Fibroblast of mammary gland (primary cell): ENCODE measurements around the gene KRTAP2-1.

Experiments
- DNase-seq: peaks from one replicate; pipeline ENCODE4 v3.0.0-alpha.2; 2010; ENCODE audit warnings: low read depth
- H3K4me3 ChIP-seq: 2 replicates; pipeline ENCODE4 v1.5.1; 2011; ENCODE audit warnings: low read depth, mild to moderate bottlenecking, low read length, moderate library complexity; ENCODE audit not compliant: control insufficient read depth
- CTCF ChIP-seq: conservative IDR thresholded peaks from 2 replicates; pipeline ENCODE4 v1.5.1; 2011; ENCODE audit warnings: low read depth, low read length, inconsistent platforms; ENCODE audit not compliant: control insufficient read depth, insufficient read depth

The KRTAP2-1 gene

GRCh38 chr17:40997361-40997760 is 49.8 kb downstream of the KRTAP2-1 start:
- no peak overlapping the region for H3K4me3 ChIP-seq
- DNase-seq = no peak
- TF ChIP-seq CTCF = no peak

- no peak for TF ChIP-seq CTCF
- DNase-seq = no peak
- no peak overlapping the region for H3K4me3 ChIP-seq
These were observed 50.3 kb downstream of the KRTAP2-1 start for GRCh38 chr17:40996829-40997228.
